Measurements from ENCODE around the gene SUMO2.
A peak's percentile ranks its signal among the peaks of the same experiment; 100 is the strongest.
"Not testable (repeated sequence)": the region's sequence is repeated elsewhere in the genome, so short reads cannot be mapped to it uniquely, and the experiment has no call there.

SUMO2 gene

GRCh38 chr17:75182569-75183436, at the start of gene SUMO2:
TSS of gene SUMO2 (minus strand) at chr17:75182959. CDS start at chr17:75182834, 125 bp downstream.
- DNase-seq = peak; percentile 98 to 99

DNA sequence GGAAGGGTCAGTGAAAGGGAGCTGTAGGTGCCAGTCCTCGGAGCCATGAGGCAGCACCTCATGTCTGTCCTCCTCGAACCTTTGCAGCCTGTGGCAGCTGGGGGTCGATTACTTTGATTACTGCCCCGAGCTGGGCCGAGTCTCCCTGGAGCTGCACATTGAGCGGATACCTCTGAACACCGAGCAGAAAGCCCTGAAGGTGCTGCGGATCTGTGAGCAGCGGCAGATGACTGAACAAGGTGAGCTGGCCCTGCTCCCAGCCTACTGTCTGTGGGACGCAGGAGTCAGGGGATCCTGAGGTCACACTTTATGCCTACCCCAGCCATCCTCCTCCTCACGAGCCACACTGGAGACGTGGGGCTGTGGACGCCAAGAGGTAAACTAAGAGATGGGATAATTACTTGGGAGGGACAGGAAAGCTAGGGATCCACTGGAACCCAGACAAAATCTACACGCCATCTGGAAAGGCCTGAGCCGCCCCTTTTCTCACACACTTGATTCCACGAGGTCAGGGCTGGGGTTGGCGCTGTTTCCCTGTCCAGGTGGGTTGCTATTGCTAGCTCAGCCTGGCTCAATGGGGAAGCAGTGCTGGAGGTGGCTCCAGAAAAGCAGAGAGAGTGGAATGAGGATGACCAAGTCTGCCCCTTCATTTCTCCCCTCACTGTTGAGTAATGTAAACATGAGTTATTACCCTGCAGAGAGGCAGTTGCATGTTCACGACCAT, 49.1 kb upstream of the SUMO2 start:
- DNase-seq = no peak

DNA sequence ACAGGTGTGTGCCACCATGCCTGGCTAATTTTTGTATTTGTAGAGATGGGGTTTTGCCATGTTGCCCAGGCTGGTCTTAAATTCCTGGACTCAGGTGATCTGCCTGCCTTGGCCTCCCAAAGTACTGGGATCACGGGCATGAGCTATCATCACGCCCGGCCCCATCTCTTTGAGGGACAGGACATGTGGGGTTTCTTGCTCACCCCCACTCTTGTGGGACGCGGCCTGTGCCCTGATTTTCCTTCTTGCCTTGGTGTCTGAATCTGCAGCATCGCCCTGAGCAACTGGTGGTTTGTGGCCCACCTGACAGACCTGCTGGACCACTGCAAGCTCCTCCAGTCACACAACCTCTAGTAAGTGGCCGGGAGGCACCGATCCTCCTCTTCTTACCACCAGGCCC, 48.3 kb upstream of the SUMO2 start:
- no peak for DNase-seq

DNA sequence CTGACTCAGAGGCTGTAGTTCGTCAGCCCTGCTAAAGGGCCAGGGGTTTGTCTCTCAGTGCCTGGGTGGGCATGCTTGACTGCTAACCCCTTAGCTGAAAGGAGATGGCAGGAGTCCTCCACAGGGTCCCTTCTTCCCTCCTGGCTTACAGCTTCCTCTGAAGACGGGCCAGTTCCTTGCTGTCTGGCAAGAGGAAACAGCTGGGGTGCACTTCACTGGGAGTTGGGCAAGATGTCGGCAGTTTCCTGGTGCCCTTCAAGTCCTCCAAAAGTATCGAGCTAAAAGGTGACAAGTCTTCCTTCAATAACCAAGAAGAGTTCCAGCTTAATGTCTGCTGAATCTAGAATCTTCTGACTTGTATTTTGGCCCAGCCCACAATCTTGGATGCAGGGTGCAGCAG, 46.1 kb upstream of the SUMO2 start:
- DNase-seq = no peak

DNA sequence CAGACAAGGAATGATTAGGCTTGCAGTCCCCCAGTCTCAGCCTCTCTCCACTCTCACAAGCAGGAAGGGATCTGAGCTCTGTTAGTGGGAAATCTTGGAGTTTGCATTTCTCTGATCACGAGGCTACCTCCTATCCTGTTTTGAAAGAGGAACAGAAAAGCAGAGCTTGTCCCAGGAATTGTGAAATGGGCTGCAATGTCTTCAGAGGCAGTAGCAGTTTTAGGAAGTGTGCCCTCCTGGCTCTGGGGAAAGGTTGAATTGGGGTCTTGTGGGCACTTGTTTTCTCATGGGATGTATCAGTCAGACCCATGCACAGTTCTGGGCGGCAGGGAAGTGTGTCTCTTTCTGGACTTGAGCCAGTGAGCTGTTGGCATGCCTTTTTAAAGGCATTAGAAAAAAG, 45.5 kb upstream of the SUMO2 start:
- no peak for DNase-seq

GRCh38 chr17:75227729-75228128, 45.0 kb upstream of the SUMO2 start:
- DNase-seq = no peak

DNA sequence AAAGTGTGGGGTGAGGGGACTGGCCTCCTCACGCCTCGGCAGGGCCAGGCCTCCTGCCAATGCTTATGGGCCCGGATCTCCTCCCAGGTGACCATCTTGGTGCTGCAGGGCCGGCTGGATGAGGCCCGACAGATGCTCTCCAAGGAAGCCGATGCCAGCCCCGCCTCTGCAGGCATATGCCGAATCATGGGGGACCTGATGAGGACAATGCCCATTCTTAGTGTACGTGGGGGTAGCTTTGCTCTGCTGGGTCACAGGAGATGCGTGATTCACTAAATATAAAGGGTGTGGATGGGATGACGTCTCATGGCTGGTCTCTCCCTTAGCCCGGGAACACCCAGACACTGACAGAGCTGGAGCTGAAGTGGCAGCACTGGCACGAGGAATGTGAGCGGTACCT, 42.3 kb upstream of the SUMO2 start:
- DNase-seq = no peak

- DNase-seq = no peak
Observed at GRCh38 chr17:75219815-75220214, 37.1 kb upstream of the SUMO2 start.

GRCh38 chr17:75218131-75218530, 35.4 kb upstream of the SUMO2 start:
- DNase-seq = no peak

GRCh38 chr17:75209061-75209460, 26.3 kb upstream of the SUMO2 start:
- DNase-seq = no peak

GRCh38 chr17:75208161-75208560, 25.4 kb upstream of the SUMO2 start:
- no peak for DNase-seq

DNA sequence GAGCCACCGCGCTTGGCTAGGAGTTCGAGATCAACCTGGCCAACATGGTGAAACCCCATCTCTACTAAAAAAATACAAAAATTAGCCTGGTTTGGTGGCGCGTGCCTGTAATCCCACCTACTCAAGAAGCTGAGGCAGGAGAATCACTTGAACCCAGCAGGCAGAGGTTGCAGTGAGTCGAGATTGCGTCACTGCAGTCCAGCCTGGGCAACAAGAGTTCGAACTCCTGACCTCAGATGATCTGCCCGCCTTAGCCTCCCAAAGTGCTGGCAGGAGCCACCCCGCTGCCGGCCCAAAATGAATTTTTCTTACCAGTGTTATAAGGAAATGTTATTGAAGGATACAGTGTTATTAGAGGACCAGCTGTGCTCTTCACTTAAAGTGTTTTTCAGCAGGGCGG, 25.0 kb upstream of the SUMO2 start:
- DNase-seq = peak in 1 of 2 experiments; percentile 26

GRCh38 chr17:75207050-75207407, 24.3 kb upstream of the SUMO2 start:
- not testable (repeated sequence) for DNase-seq

DNA sequence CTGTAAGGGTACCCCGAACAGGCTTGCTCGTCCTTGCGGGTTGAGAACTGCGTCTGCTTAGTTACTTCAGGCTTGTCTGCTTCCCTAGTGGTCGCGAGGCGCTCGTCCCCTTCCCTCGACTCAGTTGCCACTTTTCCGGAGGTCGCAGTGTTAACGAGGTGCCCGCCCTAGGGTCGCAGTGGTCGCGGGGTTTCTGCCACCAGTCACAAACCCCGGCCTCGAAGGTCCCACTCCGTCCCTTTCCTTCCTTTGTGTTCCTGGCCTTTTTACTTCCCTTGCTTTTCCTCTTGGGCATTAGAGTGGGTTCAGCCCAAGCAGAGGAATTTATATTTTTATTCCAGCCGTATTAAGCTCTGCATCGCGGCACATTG, 23.0 kb upstream of the SUMO2 start:
- no peak for DNase-seq

DNA sequence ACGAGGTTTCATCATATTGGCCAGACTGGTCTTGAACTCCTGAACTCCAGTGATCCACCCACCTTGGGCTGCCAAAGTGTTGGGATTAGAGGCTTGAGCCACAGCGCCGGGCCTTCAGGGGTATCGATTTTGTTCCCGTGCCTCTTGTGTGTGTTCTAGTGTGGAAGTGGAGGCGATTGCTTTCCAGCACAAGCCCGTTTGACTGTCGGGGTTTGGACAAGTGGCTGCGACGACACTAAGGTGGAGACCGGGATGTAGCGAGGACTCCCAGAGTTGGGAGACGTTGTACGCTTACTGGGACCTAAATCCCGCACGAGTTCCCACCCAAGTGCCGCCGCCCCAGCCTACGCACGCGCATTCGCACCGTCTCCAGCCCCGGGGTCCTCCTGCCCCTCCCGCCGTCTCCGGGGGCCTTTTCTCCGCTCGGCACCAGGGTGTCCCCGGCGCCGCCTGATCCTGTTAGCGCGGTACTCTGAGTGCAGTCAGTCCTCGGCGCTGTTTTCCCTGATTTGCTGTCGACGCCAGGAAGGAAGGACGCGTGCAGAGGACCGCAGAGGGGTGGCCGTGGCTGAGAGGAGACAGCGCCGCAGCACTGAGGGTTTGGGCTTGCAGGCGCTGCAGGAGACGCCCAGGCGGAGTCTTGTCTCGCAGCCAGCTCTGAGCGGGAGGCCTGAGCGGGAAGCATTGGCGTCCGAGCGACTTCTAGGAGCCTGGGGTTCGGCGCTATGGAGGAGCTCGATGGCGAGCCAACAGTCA, 22.5 kb upstream of the SUMO2 start, which contains the start of gene NUP85:
TSS of gene NUP85 (plus strand) at position 643 of the 756 bp plus-strand sequence. CDS start at position 726, 83 bp downstream.
- DNase-seq = peak; percentile 99

DNA sequence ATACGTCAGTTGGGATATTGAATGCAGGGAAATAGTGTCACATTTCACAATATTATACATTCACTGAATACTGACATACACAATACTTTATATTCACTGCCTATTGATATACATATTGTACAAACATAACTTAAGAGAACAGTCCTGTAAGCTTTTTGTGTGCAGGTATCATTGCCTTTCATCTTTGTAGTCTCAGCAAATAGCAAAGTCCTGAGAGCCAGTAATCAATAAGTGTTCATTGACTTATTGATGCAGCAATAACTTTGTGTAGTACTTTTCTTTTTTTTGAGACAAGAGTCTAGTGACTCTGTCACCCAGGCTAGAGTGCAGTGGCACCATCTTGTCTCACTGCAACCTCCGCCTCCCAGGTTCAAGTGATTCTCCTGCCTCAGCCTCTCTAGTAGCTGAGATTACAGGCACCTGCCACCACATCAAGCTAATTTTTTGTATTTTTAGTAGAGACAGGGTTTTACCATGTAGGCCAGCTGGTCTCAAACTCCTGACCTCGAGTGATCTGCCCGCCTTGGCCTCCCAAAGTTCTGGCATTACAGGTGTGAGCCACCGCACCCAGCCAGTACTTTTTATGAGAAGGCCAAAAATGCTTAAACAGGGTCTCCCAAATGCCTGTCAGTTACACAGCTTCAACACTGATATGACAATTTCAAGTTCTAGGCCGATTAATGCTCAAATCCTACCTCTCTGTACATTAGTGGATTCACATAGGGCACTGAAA, 17.3 kb upstream of the SUMO2 start:
- no peak for DNase-seq

GRCh38 chr17:75194879-75195278, 12.1 kb upstream of the SUMO2 start:
- no peak for DNase-seq

GRCh38 chr17:75191584-75191983, 8.8 kb upstream of the SUMO2 start:
- DNase-seq = no peak

DNA sequence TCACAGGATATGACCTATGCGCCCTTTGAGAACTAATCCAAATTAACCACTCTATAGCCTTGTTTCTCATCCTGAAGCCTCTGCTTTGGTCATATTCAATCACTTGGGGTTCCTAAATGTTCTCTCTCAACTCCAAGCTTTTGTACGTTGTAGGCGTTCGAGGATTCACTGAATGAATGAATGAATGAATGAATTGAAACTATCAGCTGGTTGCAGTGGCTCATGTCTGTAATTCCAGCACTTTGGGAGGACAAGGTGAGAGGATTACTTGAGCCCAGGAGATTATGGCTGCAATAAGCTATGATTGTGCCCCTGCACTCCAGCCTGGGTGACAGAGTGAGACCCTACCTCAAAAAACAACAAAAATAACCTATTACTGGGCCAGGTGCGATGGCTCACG, 5.9 kb upstream of the SUMO2 start:
- DNase-seq = no peak

DNA sequence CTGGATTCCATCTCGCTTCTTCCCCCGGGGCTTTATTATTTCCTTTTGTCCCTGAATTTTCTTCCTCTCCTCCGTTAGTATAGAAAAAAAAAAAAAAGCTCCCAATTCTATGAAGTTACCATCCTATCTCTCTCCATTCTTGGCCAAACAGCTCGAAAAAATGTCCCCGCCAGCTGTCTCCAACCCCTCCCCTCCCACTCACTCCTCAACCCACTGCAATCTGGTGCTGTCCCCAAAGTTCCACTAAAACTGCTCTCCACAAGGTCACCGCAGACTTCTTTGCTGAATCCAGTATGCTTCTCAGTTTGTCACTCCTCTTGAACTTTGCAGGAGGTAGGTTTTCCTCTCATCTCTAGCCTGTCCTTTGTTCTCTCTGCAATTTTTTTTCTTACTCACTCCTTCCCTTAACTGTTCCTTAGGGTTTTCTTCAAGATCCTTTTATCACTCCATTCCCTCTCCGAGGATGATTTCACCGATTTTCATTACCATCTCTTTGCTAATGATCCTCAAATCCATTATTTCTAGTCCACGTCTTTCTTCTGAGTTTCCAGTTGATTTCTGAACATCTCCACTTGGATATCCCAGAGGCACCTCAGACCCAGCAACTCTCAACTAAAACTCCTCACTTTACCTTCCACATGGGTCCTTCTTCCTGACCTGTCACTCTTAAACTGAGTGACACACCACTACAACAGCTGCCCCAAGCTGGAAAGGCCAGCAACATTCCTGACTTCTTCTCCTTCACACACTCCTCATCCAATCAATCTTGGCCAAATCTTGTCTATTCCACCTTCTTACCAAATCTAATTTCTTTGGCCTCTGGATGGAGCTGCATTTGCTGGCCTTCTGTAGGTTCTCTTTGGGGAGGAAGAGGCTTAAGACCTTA, 1.5 kb upstream of the SUMO2 start:
- DNase-seq = peak; percentile 22 to 44

DNA sequence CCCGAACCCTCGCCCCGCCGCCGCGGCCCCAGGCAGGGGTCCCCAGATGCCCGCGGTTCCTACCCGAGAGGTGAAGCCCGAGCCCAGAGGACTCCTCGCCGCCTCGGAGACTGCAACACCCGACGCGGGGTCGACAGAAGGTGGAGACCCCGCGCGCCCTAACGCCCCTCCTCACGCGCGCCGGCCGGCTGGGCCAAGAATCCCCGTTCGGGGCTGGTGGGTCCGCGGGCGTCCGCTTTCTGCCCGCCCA, 515 bp downstream of the SUMO2 start:
- no peak for DNase-seq
